Cardiac septum (tissue), 1 donor: ENCODE measurements around the gene AJUBA. TPM values are rescaled to one million over a fixed set of nuclear protein-coding genes. Genes with fewer than 3 reads are reported as not detected.
A peak's percentile ranks its signal among the peaks of the same experiment; 100 is the strongest.
"Not testable (repeated sequence)": the region's sequence is repeated elsewhere in the genome, so short reads cannot be mapped to it uniquely, and the experiment has no call there.

Experiments
- DNase-seq: peaks from one replicate; pipeline ENCODE4 v3.0.0-alpha.2; 2020; ENCODE audit warnings: low spot score
- intact Hi-C: fragments of 100-400 bp; cut with DNase I; formaldehyde crosslinking; loops from one replicate; pipeline ENCODE4 v1.14.0; 2022
- long read RNA-seq: library from polyadenylated mRNA; unstranded; transcript quantifications from one replicate; pipeline ENCODE4 v2.0.0, GENCODE V29; 2021
- total RNA-seq: library from RNA; stranded (reverse); fragmentation: NEBNext Ultra II Directional; extraction: Animal tissue kit (Norgen Biotek cat#: 25700); gene quantifications from one replicate; pipeline ENCODE4 v1.2.1, GENCODE V29; 2021
- donor health status: DM: no; HTN: no; CAD: no.

The AJUBA gene
- total RNA-seq, result 14.0 TPM
- long read RNA-seq, full-length matches to known transcripts, result 16 of 27 reads
- long read RNA-seq, partial matches to known transcripts, result 0 of 27 reads
- long read RNA-seq, other reads (novel, unspliced or antisense), result 11 of 27 reads

GRCh38 chr14:22982477-22983245, at the start of gene AJUBA:
Gene AJUBA, minus strand, starts transcription at chr14:22982551. Its CDS starts 285 bp downstream, at chr14:22982266.
- peak; percentile 93 for DNase-seq
- intact Hi-C loops, result loop anchor here (1.0 to 2.0 kb wide), 3 partner anchors 26 to 111 kb away; partner anchors contain the start of genes HAUS4 and LRP10

- DNase-seq, result no peak
- intact Hi-C loops, result no loop called here
Observed at GRCh38 chr14:23030936-23031335, 48.6 kb upstream of the AJUBA start.

- intact Hi-C loops, result no loop called here
Observed at GRCh38 chr14:23028799-23029198, 46.4 kb upstream of the AJUBA start.

GRCh38 chr14:23025151-23025814, 42.9 kb upstream of the AJUBA start:
- no peak for DNase-seq
- intact Hi-C loops, result no loop called here

More at GRCh38 chr14:23028799-23029198, 46.4 kb upstream of the AJUBA start:
- no peak for DNase-seq

GRCh38 chr14:23024612-23025075, 42.3 kb upstream of the AJUBA start:
- no peak for DNase-seq
- intact Hi-C loops, result no loop called here

GRCh38 chr14:23023795-23024152, 41.4 kb upstream of the AJUBA start:
- intact Hi-C loops, result no loop called here
- DNase-seq, result no peak

GRCh38 chr14:23023022-23023794, 40.9 kb upstream of the AJUBA start:
- no peak for DNase-seq
- intact Hi-C loops, result no loop called here

- intact Hi-C loops, result no loop called here
- DNase-seq, result no peak
Observed at GRCh38 chr14:23021889-23022442, 39.6 kb upstream of the AJUBA start.

- intact Hi-C loops, result no loop called here
- no peak for DNase-seq
Observed at GRCh38 chr14:23021434-23021833, 39.1 kb upstream of the AJUBA start.

DNA sequence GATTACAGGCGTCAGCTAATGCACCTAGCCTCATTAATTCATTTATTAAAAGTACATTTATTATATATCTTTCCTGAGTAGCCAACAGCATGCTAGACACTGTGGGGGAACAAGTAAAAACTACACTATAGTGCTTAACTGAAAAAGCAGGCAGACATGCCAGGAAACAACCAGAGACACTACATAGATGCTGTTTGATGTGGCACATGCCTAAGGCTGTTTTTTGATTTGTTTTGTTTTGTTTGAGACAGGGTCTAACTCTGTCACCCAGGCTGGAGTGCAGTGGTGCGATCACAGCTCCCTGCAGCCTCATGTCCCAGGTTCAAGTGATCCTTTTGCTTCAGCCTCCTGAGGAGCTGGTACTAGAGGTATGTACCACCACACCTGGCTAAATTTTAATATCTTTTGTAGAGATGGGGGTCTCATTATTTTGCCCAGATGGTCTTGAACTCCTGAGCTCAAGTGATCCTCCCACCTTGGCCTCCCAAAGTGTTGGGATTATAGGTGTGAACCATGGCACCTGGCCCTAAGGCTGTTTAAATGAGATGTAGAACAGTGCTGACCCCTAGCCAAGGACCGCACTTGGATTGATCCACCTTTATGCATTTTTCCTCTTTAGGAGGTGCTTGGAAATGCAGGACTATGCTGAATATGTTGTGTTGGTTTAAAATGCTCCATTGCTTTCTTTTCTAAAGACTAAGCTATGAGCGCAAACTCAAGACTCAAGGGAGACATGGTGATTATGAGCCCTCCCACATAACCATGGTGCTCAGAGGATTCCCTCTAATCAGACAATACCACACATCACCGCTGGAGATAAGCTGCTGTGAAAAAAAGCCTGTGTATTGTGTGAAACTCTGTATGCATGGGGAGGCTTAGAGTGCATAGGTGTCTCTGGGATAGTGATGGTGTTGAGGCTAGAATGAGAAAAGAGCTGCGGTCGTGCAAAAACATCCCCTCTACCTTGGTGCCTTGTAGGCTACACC, 38.1 kb upstream of the AJUBA start:
- no peak for DNase-seq
- intact Hi-C loops, result no loop called here

DNA sequence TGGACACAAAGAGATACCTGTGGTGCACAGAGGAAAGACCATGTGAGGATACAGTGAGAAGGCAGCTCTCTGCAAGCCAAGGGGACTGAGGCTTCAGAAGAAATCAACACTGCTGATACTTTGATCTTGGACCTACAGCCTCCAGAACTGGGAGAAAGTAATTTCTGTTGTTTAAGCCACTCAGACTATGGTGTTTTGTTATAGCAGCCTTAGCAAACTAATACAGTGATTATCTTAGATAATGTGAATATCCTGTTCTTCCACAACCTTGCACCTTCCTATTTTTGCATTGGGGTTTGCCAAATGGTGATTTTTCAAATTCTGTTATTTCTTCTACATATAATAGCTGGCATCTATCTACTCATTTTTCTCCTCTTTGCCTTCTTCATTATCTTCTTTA, 35.8 kb upstream of the AJUBA start:
- no peak for DNase-seq
- intact Hi-C loops, result no loop called here

DNA sequence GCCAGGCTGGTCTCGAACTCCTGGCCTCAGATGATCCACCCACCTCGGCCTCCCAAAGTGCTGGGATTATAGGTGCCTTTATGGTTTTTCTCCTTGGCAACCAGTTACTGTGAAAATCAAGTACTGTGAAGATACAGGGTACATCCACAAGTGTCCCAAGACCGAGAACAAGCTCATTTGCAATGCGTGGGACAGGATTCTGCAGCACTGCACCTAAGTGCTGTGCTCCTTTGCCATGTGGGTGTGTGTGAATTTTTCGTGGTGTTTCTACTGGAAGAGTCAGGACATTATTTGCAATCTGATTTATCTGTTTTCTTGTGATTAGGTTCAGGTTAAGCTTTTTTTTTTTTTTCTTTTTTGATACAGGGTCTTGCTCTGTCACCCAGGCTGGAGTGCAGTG, 34.7 kb upstream of the AJUBA start:
- no peak for DNase-seq
- intact Hi-C loops, result no loop called here

GRCh38 chr14:23015618-23016017, 33.3 kb upstream of the AJUBA start:
- intact Hi-C loops, result no loop called here

GRCh38 chr14:23013749-23014054, 31.4 kb upstream of the AJUBA start:
- intact Hi-C loops, DNase-seq: not testable (repeated sequence)

More at GRCh38 chr14:23015618-23016017, 33.3 kb upstream of the AJUBA start:
- no peak for DNase-seq

DNA sequence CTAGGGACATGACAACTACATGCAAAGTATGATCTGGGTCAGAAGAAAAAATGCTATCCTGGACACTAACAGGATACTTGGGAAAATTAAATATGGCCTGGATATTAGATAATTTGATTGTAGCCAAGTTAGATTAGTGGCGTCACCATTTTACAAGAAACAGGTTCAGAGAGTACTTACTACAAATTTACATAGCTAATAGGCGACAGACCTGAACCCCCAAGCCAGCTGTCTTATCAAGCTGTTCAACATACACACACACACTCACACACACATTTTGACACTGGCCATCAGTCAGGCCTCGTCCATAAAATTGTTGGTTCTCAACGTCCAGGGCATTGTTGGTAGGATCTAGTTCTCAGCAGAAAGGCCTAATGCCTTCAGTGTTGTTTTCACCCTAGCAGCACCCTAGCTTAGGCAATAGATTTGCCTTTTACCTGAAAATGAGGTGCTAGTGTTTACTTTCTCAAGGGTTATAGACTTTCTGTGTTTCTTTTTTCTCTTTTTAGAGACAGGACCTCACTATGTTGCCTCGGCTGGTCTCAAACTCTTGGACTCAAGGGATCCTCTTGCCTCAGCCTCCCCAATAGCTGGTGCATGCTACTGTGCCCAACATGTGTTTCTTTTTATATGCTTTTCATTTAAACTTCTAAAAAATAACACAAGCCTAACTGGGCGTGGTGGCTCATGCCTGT, 30.9 kb upstream of the AJUBA start:
- DNase-seq, result no peak
- intact Hi-C loops, result no loop called here

- DNase-seq, result peak; percentile 89
- intact Hi-C loops, result loop anchor here (5.0 kb wide), 1 partner anchor 47 kb away; the partner anchor contains the start of gene CDH24
Observed at GRCh38 chr14:23009939-23010726, 27.8 kb upstream of the AJUBA start, which contains the start of gene C14orf93. Gene C14orf93, minus strand, starts transcription at chr14:23010143. Its CDS starts 11,120 bp downstream, at chr14:22999023.

DNA sequence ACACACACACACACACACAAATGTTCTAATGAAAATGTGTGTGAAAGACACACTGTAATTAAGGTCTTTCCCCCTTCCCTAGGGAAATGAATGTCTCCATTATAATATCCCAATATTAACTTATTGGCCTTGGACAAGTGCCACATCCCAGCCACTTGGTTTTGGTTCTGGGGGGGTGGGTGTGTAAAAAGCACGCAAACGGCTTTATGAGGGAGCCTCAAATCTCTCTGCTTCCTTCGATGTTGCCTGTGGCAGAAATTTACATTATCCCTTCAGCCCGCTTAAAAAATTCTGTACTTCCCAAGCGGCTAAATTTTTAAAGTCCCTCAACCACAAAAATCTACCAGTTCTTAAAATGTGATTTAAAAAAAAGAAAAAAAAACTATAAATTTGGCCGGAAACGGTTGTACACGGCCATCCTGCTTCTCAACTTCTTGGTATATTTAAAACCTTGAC, 27.2 kb upstream of the AJUBA start:
- no peak for DNase-seq
- intact Hi-C loops, result loop anchor here (5.0 kb wide), 1 partner anchor 48 kb away; the partner anchor contains the start of gene CDH24
